Measurements from ENCODE around the gene INPP4B. TPM values are rescaled to one million over a fixed set of nuclear protein-coding genes. Genes with fewer than 3 reads are reported as not detected.

INPP4B gene
- polyA plus RNA-seq, 1 experiment: 18.1 TPM

DNA sequence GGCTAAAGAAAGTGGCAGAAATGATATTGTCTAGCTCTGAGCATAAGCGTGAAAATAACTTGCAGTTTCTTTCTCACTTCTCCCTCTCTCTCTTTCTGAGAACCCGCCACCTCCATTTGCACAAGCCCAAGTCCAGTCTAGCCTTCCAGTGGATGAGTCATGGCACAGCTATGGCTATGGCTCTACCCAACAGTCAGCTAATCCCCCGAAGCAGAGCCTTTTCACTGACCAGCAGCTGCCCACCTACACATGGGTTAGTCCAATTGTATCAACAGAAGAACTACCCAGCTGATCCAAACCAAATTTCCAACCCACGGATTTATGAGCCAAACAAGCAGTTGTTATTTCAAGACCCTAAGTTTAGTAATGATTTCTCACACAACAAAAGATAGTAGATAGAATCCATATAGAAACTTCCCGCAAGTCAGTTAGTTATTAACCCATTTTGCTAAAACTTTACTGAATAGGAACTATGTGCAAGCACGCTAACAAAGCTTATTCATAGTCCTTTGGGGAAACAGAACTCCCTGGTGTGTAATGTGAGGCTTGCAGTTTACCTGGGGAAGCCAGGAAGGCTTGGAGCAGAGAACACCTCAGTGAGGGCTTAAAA lies 282.3 kb downstream of the INPP4B start:
- no peak overlapping the region for H3K4me3 ChIP-seq (ENCODE audit: low read depth, low read length)
- no peaks in the 10 kb centered on the region for H3K36me3 ChIP-seq (ENCODE audit: control insufficient read depth, insufficient read depth, low read length)
- no peaks in the 10 kb centered on the region for H3K27me3 ChIP-seq (ENCODE audit: control insufficient read depth, insufficient read depth, low read length)
- no peak for DNase-seq (ENCODE audit: low read depth)
- ChIA-PET CTCF (no interaction called here), POLR2A (no interaction called here)
- TF ChIP-seq, protein P1, sequence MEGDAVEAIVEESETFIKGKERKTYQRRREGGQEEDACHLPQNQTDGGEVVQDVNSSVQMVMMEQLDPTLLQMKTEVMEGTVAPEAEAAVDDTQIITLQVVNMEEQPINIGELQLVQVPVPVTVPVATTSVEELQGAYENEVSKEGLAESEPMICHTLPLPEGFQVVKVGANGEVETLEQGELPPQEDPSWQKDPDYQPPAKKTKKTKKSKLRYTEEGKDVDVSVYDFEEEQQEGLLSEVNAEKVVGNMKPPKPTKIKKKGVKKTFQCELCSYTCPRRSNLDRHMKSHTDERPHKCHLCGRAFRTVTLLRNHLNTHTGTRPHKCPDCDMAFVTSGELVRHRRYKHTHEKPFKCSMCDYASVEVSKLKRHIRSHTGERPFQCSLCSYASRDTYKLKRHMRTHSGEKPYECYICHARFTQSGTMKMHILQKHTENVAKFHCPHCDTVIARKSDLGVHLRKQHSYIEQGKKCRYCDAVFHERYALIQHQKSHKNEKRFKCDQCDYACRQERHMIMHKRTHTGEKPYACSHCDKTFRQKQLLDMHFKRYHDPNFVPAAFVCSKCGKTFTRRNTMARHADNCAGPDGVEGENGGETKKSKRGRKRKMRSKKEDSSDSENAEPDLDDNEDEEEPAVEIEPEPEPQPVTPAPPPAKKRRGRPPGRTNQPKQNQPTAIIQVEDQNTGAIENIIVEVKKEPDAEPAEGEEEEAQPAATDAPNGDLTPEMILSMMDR (IDR thresholded peaks at IDR 0.05; ENCODE audit: insufficient read depth, low read depth, low read length): no peak

DNA sequence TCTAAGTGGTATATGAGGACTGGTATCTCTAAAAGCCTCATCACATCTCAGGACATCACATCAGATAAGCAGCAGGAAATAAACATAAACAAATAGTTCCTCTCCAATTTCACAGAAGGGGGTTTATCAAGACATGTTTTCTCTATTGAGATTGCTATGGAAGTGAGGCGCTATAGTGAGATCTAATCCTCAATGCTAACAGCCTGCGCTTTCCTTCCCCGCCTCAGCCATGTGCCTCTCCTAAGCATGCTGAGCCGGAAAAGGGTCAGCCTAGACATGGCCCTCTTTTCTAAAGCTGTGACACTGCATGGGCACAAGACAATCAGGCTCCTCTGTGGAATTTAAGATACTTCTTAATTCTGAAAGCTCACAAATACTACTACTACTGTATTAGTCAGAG lies 286.1 kb downstream of the INPP4B start:
- H3K27me3 ChIP-seq (ENCODE audit: control insufficient read depth, insufficient read depth, low read length): no peaks in the 10 kb centered on the region
- no peak overlapping the region for H3K4me3 ChIP-seq (ENCODE audit: low read depth, low read length)
- CTCF ChIA-PET: interaction anchor here (1.0 kb wide), 1 partner anchor 12 kb away, joined by 4 read pairs; no protein-coding TSS in a partner anchor
- H3K36me3 ChIP-seq (ENCODE audit: control insufficient read depth, insufficient read depth, low read length): no peaks in the 10 kb centered on the region
- POLR2A ChIA-PET: no interaction called here
- TF ChIP-seq, protein P1 (IDR thresholded peaks at IDR 0.05; ENCODE audit: insufficient read depth, low read depth, low read length): no peak
- no peak for DNase-seq (ENCODE audit: low read depth)

DNA sequence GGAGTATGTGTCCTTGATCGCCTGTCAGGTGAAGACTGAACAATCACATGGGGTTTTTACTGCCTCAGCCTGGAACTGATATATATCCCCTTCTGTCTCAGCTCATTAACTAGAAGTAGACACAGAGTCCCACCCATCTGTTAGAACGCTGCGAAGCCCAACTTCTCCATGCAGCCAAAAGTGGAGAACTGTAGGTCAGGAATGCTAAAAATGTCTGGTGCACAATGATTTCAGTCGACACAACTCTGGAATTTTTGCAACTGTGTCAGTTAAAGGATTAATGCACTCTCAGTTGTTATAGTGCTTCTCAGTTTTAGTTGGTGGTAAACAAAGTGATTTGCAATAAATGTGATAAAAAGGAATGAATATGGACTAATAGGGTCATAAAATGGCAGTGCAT lies 287.2 kb downstream of the INPP4B start:
- no peak for DNase-seq (ENCODE audit: low read depth)
- TF ChIP-seq, protein P1 (IDR thresholded peaks at IDR 0.05; ENCODE audit: insufficient read depth, low read depth, low read length): no peak
- no peaks in the 10 kb centered on the region for H3K36me3 ChIP-seq (ENCODE audit: control insufficient read depth, insufficient read depth, low read length)
- no peak overlapping the region for H3K4me3 ChIP-seq (ENCODE audit: low read depth, low read length)
- POLR2A ChIA-PET: no interaction called here
- H3K27me3 ChIP-seq (ENCODE audit: control insufficient read depth, insufficient read depth, low read length): no peaks in the 10 kb centered on the region
- CTCF ChIA-PET: no interaction called here

DNA sequence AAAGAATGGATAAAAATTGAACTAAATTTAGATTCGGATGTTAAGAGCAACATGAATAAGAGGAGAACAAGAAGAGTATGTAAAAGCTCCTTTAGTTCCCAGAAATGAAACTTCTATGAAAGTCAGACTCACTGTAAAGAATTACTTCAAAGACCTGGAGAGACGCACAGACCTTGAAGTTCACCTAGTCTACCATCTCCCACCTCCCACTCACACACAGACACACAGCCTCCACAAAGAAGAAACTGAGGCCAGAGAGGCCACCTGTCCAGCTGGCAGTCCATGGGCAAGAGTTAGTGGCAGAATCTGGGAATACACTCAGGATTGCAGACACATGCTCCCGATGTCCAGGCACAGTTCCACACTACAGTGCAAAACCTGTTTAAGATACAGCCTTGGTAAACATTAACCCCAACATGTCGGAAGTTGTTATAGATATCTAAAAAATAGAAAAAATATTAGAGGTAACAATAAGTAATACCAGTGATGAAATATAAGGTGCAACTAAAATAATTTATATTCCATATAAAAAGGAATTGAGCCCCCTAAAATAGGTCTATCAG lies 288.8 kb downstream of the INPP4B start:
- H3K4me3 ChIP-seq (ENCODE audit: low read depth, low read length): no peak overlapping the region
- H3K27me3 ChIP-seq (ENCODE audit: control insufficient read depth, insufficient read depth, low read length): no peaks in the 10 kb centered on the region
- no peaks in the 10 kb centered on the region for H3K36me3 ChIP-seq (ENCODE audit: control insufficient read depth, insufficient read depth, low read length)
- TF ChIP-seq, protein P1 (IDR thresholded peaks at IDR 0.05; ENCODE audit: insufficient read depth, low read depth, low read length): no peak
- ChIA-PET CTCF (interaction anchor here (0.9 kb wide), 1 partner anchor 10 kb away, joined by 3 read pairs; no protein-coding TSS in a partner anchor), POLR2A (no interaction called here)
- no peak for DNase-seq (ENCODE audit: low read depth)

DNA sequence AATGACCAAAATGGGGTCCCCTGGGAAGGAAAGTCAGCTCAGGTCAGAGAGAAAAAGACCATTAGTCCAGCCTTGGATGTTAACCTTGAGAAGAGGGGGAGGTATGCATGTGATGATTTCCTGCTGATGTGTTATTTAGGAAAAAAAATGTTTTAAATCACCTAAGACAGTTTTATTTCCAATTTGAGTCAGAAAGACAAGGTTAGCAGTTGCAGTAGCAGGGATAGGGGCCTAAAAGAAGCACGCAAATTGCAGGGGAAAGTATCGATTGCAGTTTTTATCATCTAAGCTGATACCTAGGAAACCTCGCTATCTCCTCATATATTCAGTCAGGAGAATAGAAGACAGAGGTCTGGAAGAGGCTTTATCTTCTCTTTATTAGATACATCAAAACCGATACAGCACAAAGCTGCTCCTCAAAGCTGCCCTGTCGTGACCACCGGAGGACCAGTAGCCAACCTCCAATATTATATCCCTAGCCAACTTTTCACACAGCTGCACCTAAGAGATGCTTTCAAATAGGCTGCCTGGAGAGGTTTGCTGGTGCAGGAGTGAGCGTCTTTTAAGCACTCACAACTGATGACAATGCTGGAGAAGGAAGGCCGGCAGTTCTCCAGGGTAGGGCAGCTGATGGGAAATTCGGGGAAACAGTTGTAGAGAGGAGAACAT lies 289.4 kb downstream of the INPP4B start:
- POLR2A ChIA-PET: no interaction called here
- Histone ChIP-seq H3K27me3 (ENCODE audit: control insufficient read depth, insufficient read depth, low read length) (no peaks in the 10 kb centered on the region), H3K36me3 (ENCODE audit: control insufficient read depth, insufficient read depth, low read length) (no peaks in the 10 kb centered on the region), H3K4me3 (ENCODE audit: low read depth, low read length) (no peak overlapping the region)
- CTCF ChIA-PET: interaction anchor here (0.7 to 0.9 kb wide), 2 partner anchors 10 to 1705 kb away, joined by 3 read pairs; no protein-coding TSS in a partner anchor
- no peak for DNase-seq (ENCODE audit: low read depth)
- TF ChIP-seq, protein P1 (IDR thresholded peaks at IDR 0.05; ENCODE audit: insufficient read depth, low read depth, low read length): no peak
